GM12892 (cell line): ENCODE data around the gene SNED1.

Experiments
- DNase-seq: peaks from one replicate; pipeline ENCODE4 v3.0.0; 2011; ENCODE audit not compliant: insufficient read length
- FAIRE-seq: peaks from 2 replicates; lab custom pipeline; 2011; peaks lifted over from hg19 to GRCh38; lab: Jason Lieb, UNC
- POLR2A ChIP-seq: IDR thresholded peaks from 2 replicates; pipeline ENCODE4 v1.6.1; 2011; ENCODE audit warnings: low read depth, low read length, control low read depth
- POLR2AphosphoS5 ChIP-seq: IDR thresholded peaks from 2 replicates; pipeline ENCODE4 v1.6.1; 2011; ENCODE audit warnings: low read depth, low read length, control low read depth
- TAF1 ChIP-seq: IDR thresholded peaks from 2 replicates; pipeline ENCODE4 v1.6.1; 2011; ENCODE audit warnings: low read depth, mild to moderate bottlenecking, control low read depth, low read length, borderline replicate concordance

Gene SNED1

GRCh38 chr2:240991378-240992263 is 6.8 kb upstream of the SNED1 start:
- DNase-seq (no peak), FAIRE-seq (no peak)
- TF ChIP-seq TAF1 (no peak), POLR2A (no peak), POLR2AphosphoS5 (no peak)

DNA sequence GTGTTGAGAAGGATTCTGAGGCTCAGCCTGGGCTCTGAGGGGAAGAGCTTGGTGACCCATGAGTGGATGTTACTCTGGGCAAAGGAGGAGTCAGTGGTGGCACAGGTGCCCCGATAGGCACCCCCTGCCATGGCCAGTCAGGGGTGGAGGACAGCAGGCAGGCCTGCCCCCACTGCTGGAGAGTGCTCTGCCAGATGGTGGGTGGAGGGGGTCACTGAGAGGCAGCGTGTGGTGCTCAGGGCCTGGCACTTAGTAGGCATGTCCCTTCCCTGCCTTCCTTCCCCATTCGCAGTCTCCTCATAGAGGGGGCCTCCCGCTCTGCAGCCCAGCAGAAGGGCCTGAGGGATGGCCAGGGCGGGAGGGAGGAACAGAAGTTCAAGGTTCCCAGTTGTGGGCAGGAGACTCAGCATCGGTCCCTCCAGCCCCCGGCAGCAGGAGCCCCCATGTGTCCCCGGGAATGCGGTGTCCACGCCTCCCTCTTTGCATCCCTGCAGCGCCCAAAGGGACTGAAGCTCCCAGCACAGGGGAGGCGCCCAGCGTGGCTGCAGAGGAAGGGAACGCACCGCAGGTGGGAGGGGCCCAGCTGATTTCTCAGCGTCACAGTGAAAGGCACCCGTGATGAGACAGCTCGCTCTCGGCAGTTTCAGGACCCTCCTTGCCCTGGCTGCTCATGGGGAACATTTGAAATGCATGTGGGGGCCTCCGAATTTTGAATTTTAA is 5.7 kb upstream of the SNED1 start:
- DNase-seq (no peak), FAIRE-seq (no peak)
- TF ChIP-seq TAF1 = no peak
- no peak for TF ChIP-seq POLR2AphosphoS5
- TF ChIP-seq POLR2A = no peak

GRCh38 chr2:240993446-240994170 is 4.8 kb upstream of the SNED1 start:
- DNase-seq = no peak
- FAIRE-seq = no peak

DNA sequence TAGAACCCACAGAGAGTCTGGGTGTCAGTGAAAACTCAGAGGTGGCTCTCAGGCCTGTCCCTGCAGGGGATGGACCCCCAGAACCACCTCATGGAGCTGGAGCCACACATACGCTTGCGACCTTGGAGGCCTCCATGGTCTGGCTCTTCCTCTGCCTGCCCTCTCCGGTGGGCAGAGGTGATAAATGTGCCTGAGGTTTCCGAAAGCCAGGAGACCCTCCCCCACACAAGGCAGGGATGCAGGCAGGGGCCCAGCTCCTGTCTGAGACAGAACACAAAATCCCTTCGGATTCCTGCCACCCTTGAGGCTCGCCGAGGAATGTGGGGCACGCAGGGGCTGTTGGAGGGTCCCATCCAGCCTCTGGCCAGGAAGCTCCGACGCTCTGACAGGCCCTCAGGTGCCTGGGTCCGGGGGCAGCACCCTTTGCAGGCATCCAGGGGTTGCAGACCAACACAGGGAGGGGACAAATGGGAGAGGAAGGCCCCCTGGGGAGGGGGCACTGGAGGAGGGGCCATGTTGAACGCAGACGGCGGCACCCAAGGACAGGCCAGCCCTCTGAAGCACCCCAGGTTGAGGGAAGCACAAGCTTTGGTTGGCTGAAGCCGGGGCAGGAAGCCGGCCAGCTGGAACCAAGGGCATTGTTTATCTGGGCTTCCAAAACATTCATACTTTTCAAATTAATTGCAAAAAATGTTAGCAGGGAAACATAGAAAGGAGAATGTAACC is 4.1 kb upstream of the SNED1 start:
- TF ChIP-seq TAF1 (no peak), POLR2AphosphoS5 (no peak), POLR2A (no peak)
- no peak for FAIRE-seq
- DNase-seq = no peak

More at GRCh38 chr2:240993446-240994170, 4.8 kb upstream of the SNED1 start:
- TF ChIP-seq POLR2AphosphoS5 = no peak
- TF ChIP-seq POLR2A = no peak
- TF ChIP-seq TAF1 = no peak

GRCh38 chr2:240995041-240996021 is 3.1 kb upstream of the SNED1 start:
- FAIRE-seq = no peak
- no peak for TF ChIP-seq POLR2AphosphoS5
- no peak for TF ChIP-seq TAF1
- no peak for TF ChIP-seq POLR2A
- DNase-seq = no peak

- no peak for DNase-seq
- TF ChIP-seq POLR2AphosphoS5 (no peak), TAF1 (no peak), POLR2A (no peak)
- FAIRE-seq = no peak
Observed at GRCh38 chr2:240996161-240996833, 2.1 kb upstream of the SNED1 start.

DNA sequence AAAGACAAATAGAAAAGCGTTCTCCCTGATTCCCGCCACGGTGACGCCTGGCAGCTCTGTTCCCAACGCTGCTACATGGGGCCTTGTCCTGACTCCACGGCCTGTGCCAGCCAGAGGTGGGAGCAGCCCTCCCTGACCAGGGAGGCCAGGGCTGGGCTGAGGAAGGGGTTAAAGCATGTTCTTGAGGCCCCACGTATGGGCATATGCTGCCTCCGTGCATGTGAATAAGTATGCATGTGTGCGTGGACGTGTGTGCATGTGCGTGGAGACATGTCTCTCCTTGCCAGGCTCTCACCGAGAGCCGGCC is 1.6 kb upstream of the SNED1 start:
- no peak for TF ChIP-seq POLR2AphosphoS5
- no peak for TF ChIP-seq POLR2A
- no peak for TF ChIP-seq TAF1
- FAIRE-seq = no peak
- DNase-seq = no peak

GRCh38 chr2:240997141-240997855 is 1.1 kb upstream of the SNED1 start:
- FAIRE-seq (no peak), DNase-seq (no peak)
- no peak for TF ChIP-seq TAF1
- no peak for TF ChIP-seq POLR2AphosphoS5
- no peak for TF ChIP-seq POLR2A

- TF ChIP-seq TAF1 (no peak), POLR2A (no peak), POLR2AphosphoS5 (no peak)
- DNase-seq (no peak), FAIRE-seq (no peak)
Observed at GRCh38 chr2:240998706-240998994, 232 bp downstream of the SNED1 start.
